Smooth muscle cell (in vitro differentiated cells): ENCODE measurements around the gene FAXC. TPM values are rescaled to one million over a fixed set of nuclear protein-coding genes. Genes with fewer than 3 reads are reported as not detected.

Experiments
- DNase-seq: peaks from one replicate; lab custom pipeline; 2025; ENCODE audit not compliant: unreplicated experiment; lab: John Stamatoyannopoulos, UW
- H2AFZ ChIP-seq: fragments of 200-600 bp; sonication (generic); 2 replicates; pipeline ENCODE4 v1.6.0; 2016; ENCODE audit warnings: antibody characterized with exemption, low read depth, mild to moderate bottlenecking
- H3F3A ChIP-seq: fragments of 200-600 bp; sonication (generic); 2 replicates; pipeline ENCODE4 v1.6.0; 2017; ENCODE audit warnings: antibody characterized with exemption, low read depth
- H3K27ac ChIP-seq: fragments of 200-600 bp; sonication (generic); 2 replicates; pipeline ENCODE4 v1.5.1; 2016; ENCODE audit warnings: low read depth, mild to moderate bottlenecking
- H3K27me3 ChIP-seq: fragments of 200-600 bp; sonication (generic); 2 replicates; pipeline ENCODE4 v1.6.1; 2016; ENCODE audit warnings: low read depth, mild to moderate bottlenecking
- H3K36me3 ChIP-seq: fragments of 200-600 bp; sonication (generic); 2 replicates; pipeline ENCODE4 v1.5.1; 2016; ENCODE audit warnings: low read depth
- H3K4me1 ChIP-seq: fragments of 200-600 bp; sonication (generic); 2 replicates; pipeline ENCODE4 v1.5.1; 2016; ENCODE audit warnings: low read depth
- H3K4me2 ChIP-seq: fragments of 200-600 bp; sonication (generic); 2 replicates; pipeline ENCODE4 v1.6.0; 2016; ENCODE audit warnings: mild to moderate bottlenecking
- H3K4me3 ChIP-seq: fragments of 200-600 bp; sonication (generic); 2 replicates; pipeline ENCODE4 v1.5.1; 2016; ENCODE audit warnings: mild to moderate bottlenecking
- H3K79me2 ChIP-seq: fragments of 200-600 bp; sonication (generic); 2 replicates; pipeline ENCODE4 v1.6.0; 2016; ENCODE audit warnings: low read depth, mild to moderate bottlenecking
- H3K9ac ChIP-seq: fragments of 200-600 bp; sonication (generic); 2 replicates; pipeline ENCODE4 v1.6.0; 2016; ENCODE audit warnings: low read depth
- H3K9me3 ChIP-seq: fragments of 200-600 bp; sonication (generic); replicated peaks from 2 replicates; pipeline ENCODE4 v1.5.1; 2016; ENCODE audit warnings: low read depth
- H4K20me1 ChIP-seq: fragments of 200-600 bp; sonication (generic); 2 replicates; pipeline ENCODE4 v1.6.0; 2016; ENCODE audit warnings: low read depth
- CTCF ChIP-seq: fragments of 200-600 bp; sonication (generic); IDR thresholded peaks from 2 replicates; pipeline ENCODE4 v1.5.1; 2017; ENCODE audit warnings: borderline replicate concordance, mild to moderate bottlenecking, antibody characterized with exemption; ENCODE audit not compliant: insufficient read depth, poor library complexity, severe bottlenecking
- WGBS: methylation state at CpG from one replicate; pipeline ENCODE4 v1.1.7; 2016; ENCODE audit warnings: low lambda C conversion rate; 5-methylcytosine and 5-hydroxymethylcytosine counted together
- polyA plus RNA-seq: library from polyadenylated mRNA; unstranded; fragments of >200 nt; fragmentation: Nextera tagmentation; extraction: Ambion mirVana; gene quantifications from 2 replicates; pipeline ENCODE4 v1.2.1, GENCODE V29; 2016
- total RNA-seq: library from RNA; depleted of rRNA; stranded (reverse); fragments of >200 nt; gene quantifications from 2 replicates; pipeline ENCODE4 v1.2.3, GENCODE V29; 2014

The FAXC gene
- total and polyA plus RNA-seq, 2 experiments from 2014 or later = 1.6 to 6.8 TPM

- Histone ChIP-seq H3K4me3 (no peak overlapping the region), H3K79me2 (no peaks in the 10 kb centered on the region), H3K27me3 (no peaks in the 10 kb centered on the region), H2AFZ (no peak overlapping the region), H3K36me3 (no peaks in the 10 kb centered on the region), H3F3A (no peaks in the 10 kb centered on the region), H3K9me3 (no peaks in the 10 kb centered on the region), H3K9ac (no peak overlapping the region), H4K20me1 (no peaks in the 10 kb centered on the region), H3K27ac (no peak overlapping the region), H3K4me1 (no peaks in the 10 kb centered on the region), H3K4me2 (no peak overlapping the region)
- DNase-seq = no peak
- no peak for TF ChIP-seq CTCF
- WGBS = 96% methylated on average over 1 of the region's 1 CpG
These were observed 52.5 kb downstream of the FAXC start for GRCh38 chr6:99297006-99297405.

GRCh38 chr6:99296261-99296660, 53.2 kb downstream of the FAXC start:
- no peak overlapping the region for H3K9ac ChIP-seq
- H3F3A ChIP-seq = no peaks in the 10 kb centered on the region
- no peaks in the 10 kb centered on the region for H4K20me1 ChIP-seq
- no peaks in the 10 kb centered on the region for H3K27me3 ChIP-seq
- DNase-seq = no peak
- TF ChIP-seq CTCF = no peak
- no peak overlapping the region for H2AFZ ChIP-seq
- no peaks in the 10 kb centered on the region for H3K9me3 ChIP-seq
- no peak overlapping the region for H3K27ac ChIP-seq
- H3K79me2 ChIP-seq = no peaks in the 10 kb centered on the region
- no peak overlapping the region for H3K4me2 ChIP-seq
- 95% methylated on average over 5 of the region's 5 CpGs for WGBS
- no peaks in the 10 kb centered on the region for H3K36me3 ChIP-seq
- no peaks in the 10 kb centered on the region for H3K4me1 ChIP-seq
- H3K4me3 ChIP-seq = no peak overlapping the region

GRCh38 chr6:99295276-99295675, 54.2 kb downstream of the FAXC start:
- Histone ChIP-seq H3K79me2 (no peaks in the 10 kb centered on the region), H2AFZ (no peak overlapping the region), H3K9ac (no peak overlapping the region), H4K20me1 (no peaks in the 10 kb centered on the region), H3F3A (no peaks in the 10 kb centered on the region), H3K9me3 (no peaks in the 10 kb centered on the region), H3K27ac (no peak overlapping the region), H3K4me3 (no peak overlapping the region), H3K4me1 (no peaks in the 10 kb centered on the region), H3K27me3 (no peaks in the 10 kb centered on the region), H3K36me3 (no peaks in the 10 kb centered on the region), H3K4me2 (no peak overlapping the region)
- WGBS = 94% methylated on average over 3 of the region's 3 CpGs
- no peak for DNase-seq
- TF ChIP-seq CTCF = no peak

- WGBS = 91% methylated on average over 6 of the region's 6 CpGs
- Histone ChIP-seq H3K36me3 (no peaks in the 10 kb centered on the region), H3K27ac (no peak overlapping the region), H3K79me2 (no peaks in the 10 kb centered on the region), H3K27me3 (no peaks in the 10 kb centered on the region), H3K4me2 (no peak overlapping the region), H3K4me1 (no peaks in the 10 kb centered on the region), H2AFZ (no peak overlapping the region), H4K20me1 (no peaks in the 10 kb centered on the region), H3F3A (no peaks in the 10 kb centered on the region), H3K9ac (no peak overlapping the region), H3K4me3 (no peak overlapping the region), H3K9me3 (no peaks in the 10 kb centered on the region)
- TF ChIP-seq CTCF = no peak
- DNase-seq = no peak
These were observed 54.7 kb downstream of the FAXC start for GRCh38 chr6:99294786-99295185.
